ENCODE data around the gene PLPP4.

GRCh38 chr10:120477021-120477742, 20.2 kb downstream of the PLPP4 start:
- TF ChIP-seq CTCF (IDR thresholded peaks at IDR 0.05) (no peak), POLR2A (IDR thresholded peaks at IDR 0.05) (no peak)
